ENCODE results near the gene AFMID. TPM values are rescaled to one million over a fixed set of nuclear protein-coding genes. Genes with fewer than 3 reads are reported as not detected.

The AFMID gene
- total and polyA plus RNA-seq, 2 of the 13 experiments (the other 11 are each of a cell fraction or from before 2014, with no cell fraction given), result 249 to 270 TPM

DNA sequence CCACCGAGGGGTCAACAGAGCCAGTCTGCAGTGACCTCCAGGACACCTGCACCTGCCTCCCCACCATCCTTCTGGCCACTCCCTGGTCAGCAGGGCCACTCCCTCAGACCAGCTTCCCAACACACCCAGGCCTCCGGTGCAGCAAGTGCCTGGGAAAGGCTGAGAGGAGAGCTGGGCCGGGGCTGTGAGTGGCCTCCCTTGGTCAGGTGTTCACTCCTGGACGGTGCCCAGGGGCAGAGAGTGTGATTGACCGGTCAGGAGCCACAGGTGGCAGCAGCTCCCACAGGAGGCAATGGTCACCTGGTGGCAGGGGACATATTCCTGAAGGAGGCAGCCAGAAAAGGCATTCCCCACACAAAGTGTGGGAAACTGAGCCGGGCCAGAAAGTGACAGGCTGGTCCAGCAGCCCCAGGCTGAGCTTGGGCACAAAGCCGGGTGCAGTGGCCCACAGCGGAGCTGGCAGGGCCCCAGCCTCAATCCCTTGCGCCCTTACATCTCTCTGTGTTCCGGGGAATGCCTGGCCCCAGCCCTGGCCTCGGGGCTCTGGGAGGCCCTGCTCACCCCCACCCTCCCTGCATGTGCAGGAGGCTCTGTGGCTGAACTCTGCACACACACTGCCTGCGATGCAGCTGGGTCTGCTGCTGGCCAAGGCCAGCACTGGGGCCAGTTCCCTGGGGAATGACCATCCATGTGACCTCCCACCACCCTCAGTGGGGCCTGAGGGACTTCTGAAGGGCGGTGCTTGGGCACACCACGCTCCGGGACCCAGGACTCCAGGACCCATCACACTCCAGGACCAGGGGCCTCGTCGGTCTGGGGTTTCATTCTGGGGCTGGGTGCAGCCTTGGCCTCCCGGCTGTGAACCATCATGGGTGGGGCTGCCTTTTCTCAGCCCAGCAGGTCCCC, 42.2 kb upstream of the AFMID start (continued):
- TF ChIP-seq, protein P1, sequence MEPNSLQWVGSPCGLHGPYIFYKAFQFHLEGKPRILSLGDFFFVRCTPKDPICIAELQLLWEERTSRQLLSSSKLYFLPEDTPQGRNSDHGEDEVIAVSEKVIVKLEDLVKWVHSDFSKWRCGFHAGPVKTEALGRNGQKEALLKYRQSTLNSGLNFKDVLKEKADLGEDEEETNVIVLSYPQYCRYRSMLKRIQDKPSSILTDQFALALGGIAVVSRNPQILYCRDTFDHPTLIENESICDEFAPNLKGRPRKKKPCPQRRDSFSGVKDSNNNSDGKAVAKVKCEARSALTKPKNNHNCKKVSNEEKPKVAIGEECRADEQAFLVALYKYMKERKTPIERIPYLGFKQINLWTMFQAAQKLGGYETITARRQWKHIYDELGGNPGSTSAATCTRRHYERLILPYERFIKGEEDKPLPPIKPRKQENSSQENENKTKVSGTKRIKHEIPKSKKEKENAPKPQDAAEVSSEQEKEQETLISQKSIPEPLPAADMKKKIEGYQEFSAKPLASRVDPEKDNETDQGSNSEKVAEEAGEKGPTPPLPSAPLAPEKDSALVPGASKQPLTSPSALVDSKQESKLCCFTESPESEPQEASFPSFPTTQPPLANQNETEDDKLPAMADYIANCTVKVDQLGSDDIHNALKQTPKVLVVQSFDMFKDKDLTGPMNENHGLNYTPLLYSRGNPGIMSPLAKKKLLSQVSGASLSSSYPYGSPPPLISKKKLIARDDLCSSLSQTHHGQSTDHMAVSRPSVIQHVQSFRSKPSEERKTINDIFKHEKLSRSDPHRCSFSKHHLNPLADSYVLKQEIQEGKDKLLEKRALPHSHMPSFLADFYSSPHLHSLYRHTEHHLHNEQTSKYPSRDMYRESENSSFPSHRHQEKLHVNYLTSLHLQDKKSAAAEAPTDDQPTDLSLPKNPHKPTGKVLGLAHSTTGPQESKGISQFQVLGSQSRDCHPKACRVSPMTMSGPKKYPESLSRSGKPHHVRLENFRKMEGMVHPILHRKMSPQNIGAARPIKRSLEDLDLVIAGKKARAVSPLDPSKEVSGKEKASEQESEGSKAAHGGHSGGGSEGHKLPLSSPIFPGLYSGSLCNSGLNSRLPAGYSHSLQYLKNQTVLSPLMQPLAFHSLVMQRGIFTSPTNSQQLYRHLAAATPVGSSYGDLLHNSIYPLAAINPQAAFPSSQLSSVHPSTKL (CRISPR knock-in tag; IDR thresholded peaks at IDR 0.05), result peak; percentile 67
- no peak for TF ChIP-seq ATF7 (IDR thresholded peaks at IDR 0.05)
- no peak for TF ChIP-seq ATF7 (CRISPR knock-in tag; IDR thresholded peaks at IDR 0.05)
- TF ChIP-seq SYNCRIP (IDR thresholded peaks at IDR 0.05; ENCODE audit: insufficient read depth, low read depth, low read length), result no peak
- TF ChIP-seq ZNF343 (CRISPR knock-in tag; IDR thresholded peaks at IDR 0.05), result peak; percentile 71; the same call in 1 of the 2 replicates
- TF ChIP-seq, protein P2, sequence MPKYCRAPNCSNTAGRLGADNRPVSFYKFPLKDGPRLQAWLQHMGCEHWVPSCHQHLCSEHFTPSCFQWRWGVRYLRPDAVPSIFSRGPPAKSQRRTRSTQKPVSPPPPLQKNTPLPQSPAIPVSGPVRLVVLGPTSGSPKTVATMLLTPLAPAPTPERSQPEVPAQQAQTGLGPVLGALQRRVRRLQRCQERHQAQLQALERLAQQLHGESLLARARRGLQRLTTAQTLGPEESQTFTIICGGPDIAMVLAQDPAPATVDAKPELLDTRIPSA (CRISPR knock-in tag; IDR thresholded peaks at IDR 0.05; ENCODE audit: borderline replicate concordance), result peak; percentile 49; the same call in 1 of the 2 replicates
- TF ChIP-seq, protein P3, sequence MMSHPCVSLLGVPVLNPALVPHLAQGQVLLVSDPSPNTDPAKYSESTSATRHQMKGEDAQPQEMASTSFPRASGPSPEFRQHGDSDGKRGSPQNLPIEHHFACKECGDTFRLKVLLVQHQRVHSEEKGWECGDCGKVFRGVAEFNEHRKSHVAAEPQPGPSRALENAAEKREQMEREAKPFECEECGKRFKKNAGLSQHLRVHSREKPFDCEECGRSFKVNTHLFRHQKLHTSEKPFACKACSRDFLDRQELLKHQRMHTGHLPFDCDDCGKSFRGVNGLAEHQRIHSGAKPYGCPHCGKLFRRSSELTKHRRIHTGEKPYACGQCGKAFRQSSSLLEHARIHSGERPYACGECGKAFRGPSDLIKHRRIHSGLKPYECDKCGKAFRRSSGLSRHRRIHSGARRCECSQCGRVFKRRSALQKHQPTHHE (CRISPR knock-in tag; IDR thresholded peaks at IDR 0.05; ENCODE audit: borderline replicate concordance), result peak; percentile 83; the same call in 1 of the 2 replicates
- no peak for TF ChIP-seq GPN1 (CRISPR knock-in tag; IDR thresholded peaks at IDR 0.05; ENCODE audit: borderline replicate concordance)
- TF ChIP-seq, protein P4, sequence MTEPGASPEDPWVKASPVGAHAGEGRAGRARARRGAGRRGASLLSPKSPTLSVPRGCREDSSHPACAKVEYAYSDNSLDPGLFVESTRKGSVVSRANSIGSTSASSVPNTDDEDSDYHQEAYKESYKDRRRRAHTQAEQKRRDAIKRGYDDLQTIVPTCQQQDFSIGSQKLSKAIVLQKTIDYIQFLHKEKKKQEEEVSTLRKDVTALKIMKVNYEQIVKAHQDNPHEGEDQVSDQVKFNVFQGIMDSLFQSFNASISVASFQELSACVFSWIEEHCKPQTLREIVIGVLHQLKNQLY (CRISPR knock-in tag; IDR thresholded peaks at IDR 0.05), result peak; percentile 70
- TF ChIP-seq SSRP1 (CRISPR knock-in tag; IDR thresholded peaks at IDR 0.05), result no peak
- TF ChIP-seq SNRNP70 (IDR thresholded peaks at IDR 0.05; ENCODE audit: low read depth, low read length), result no peak
- TF ChIP-seq RFX5 (IDR thresholded peaks at IDR 0.05; ENCODE audit: low read depth, low read length), result no peak
- TF ChIP-seq, protein P5, sequence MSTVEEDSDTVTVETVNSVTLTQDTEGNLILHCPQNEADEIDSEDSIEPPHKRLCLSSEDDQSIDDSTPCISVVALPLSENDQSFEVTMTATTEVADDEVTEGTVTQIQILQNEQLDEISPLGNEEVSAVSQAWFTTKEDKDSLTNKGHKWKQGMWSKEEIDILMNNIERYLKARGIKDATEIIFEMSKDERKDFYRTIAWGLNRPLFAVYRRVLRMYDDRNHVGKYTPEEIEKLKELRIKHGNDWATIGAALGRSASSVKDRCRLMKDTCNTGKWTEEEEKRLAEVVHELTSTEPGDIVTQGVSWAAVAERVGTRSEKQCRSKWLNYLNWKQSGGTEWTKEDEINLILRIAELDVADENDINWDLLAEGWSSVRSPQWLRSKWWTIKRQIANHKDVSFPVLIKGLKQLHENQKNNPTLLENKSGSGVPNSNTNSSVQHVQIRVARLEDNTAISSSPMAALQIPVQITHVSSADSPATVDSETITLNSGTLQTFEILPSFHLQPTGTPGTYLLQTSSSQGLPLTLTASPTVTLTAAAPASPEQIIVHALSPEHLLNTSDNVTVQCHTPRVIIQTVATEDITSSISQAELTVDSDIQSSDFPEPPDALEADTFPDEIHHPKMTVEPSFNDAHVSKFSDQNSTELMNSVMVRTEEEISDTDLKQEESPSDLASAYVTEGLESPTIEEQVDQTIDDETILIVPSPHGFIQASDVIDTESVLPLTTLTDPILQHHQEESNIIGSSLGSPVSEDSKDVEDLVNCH (CRISPR knock-in tag; IDR thresholded peaks at IDR 0.05), result no peak
- TF ChIP-seq FOXJ3 (CRISPR knock-in tag; IDR thresholded peaks at IDR 0.05; ENCODE audit: borderline replicate concordance), result peak; percentile 16; the same call in 1 of the 2 replicates
- TF ChIP-seq RELA (CRISPR knock-in tag; IDR thresholded peaks at IDR 0.05), result no peak
- TF ChIP-seq ZNF333 (CRISPR knock-in tag; IDR thresholded peaks at IDR 0.05; ENCODE audit: borderline replicate concordance), result peak; percentile 92; the same call in 1 of the 2 replicates
- TF ChIP-seq, protein P6, sequence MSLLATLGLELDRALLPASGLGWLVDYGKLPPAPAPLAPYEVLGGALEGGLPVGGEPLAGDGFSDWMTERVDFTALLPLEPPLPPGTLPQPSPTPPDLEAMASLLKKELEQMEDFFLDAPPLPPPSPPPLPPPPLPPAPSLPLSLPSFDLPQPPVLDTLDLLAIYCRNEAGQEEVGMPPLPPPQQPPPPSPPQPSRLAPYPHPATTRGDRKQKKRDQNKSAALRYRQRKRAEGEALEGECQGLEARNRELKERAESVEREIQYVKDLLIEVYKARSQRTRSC (CRISPR knock-in tag; IDR thresholded peaks at IDR 0.05; ENCODE audit: low read depth), result peak; percentile 82; the same call in 1 of the 2 replicates
- TF ChIP-seq ZNF614 (CRISPR knock-in tag; IDR thresholded peaks at IDR 0.05; ENCODE audit: borderline replicate concordance), result peak; percentile 77; the same call in 1 of the 2 replicates

Data from HepG2 (cell line).